WTC11 (cell line): ENCODE results near the gene APLN. TPM values are rescaled to one million over a fixed set of nuclear protein-coding genes. Genes with fewer than 3 reads are reported as not detected.

Experiments used
- ATAC-seq: fragments of 200-7000 bp; cut with Tn5 transposase; 2 replicates; pipeline ENCODE4 v1.10.0; 2021; ENCODE audit warnings: mild to moderate bottlenecking, moderate library complexity
- CTCF ChIA-PET: fragments of 300-600 bp; sonication (Branson Sonifier 250); formaldehyde crosslinking; loops from one replicate; lab custom pipeline; 2021; ENCODE audit warnings: antibody characterized with exemption; lab: Charles Lee
- POLR2A ChIA-PET: fragments of 350-600 bp; sonication (Branson Sonifier 250); formaldehyde crosslinking; loops from one replicate; lab custom pipeline; 2021; ENCODE audit warnings: antibody characterized with exemption; lab: Charles Lee
- DNase-seq: peaks from one replicate; pipeline ENCODE4 v3.0.0; 2021; ENCODE audit warnings: low spot score
- H3K27ac Mint-ChIP-seq: 2 replicates; pipeline ENCODE4 v1.8.0; 2021; ENCODE audit warnings: mixed read lengths
- H3K27me3 Mint-ChIP-seq: 2 replicates; pipeline ENCODE4 v1.8.0; 2021; ENCODE audit warnings: low read depth, mild to moderate bottlenecking, moderate library complexity, mixed read lengths
- H3K36me3 Mint-ChIP-seq: 2 replicates; pipeline ENCODE4 v1.8.0; 2021; ENCODE audit warnings: mixed read lengths
- H3K4me1 Mint-ChIP-seq: 2 replicates; pipeline ENCODE4 v1.8.0; 2022; ENCODE audit warnings: mixed read lengths
- H3K4me3 Mint-ChIP-seq: 2 replicates; pipeline ENCODE4 v1.8.0; 2021; ENCODE audit warnings: mild to moderate bottlenecking, moderate library complexity, mixed read lengths
- H3K9me3 Mint-ChIP-seq: 2 replicates; pipeline ENCODE4 v1.8.0; 2021; ENCODE audit warnings: mixed read lengths
- CBFB ChIP-seq: sonication (generic); formaldehyde crosslinking; IDR thresholded peaks from 2 replicates; pipeline ENCODE4 v1.8.1; 2022; ENCODE audit warnings: mild to moderate bottlenecking, low read depth, missing genetic modification reagents
- CREM ChIP-seq: sonication (generic); formaldehyde crosslinking; IDR thresholded peaks from 2 replicates; pipeline ENCODE4 v1.8.1; 2022; ENCODE audit warnings: mild to moderate bottlenecking, missing genetic modification reagents, moderate library complexity
- FOXJ3 ChIP-seq: sonication (generic); formaldehyde crosslinking; IDR thresholded peaks from 2 replicates; pipeline ENCODE4 v1.9.0; 2021; ENCODE audit warnings: missing genetic modification reagents, mild to moderate bottlenecking, borderline replicate concordance
- KAT7 ChIP-seq: sonication (generic); formaldehyde crosslinking; IDR thresholded peaks from 2 replicates; pipeline ENCODE4 v1.8.1; 2023; ENCODE audit warnings: missing genetic modification reagents, mild to moderate bottlenecking, borderline replicate concordance
- NFE2L1 ChIP-seq: sonication (generic); formaldehyde crosslinking; IDR thresholded peaks from 2 replicates; pipeline ENCODE4 v1.8.1; 2023; ENCODE audit warnings: missing genetic modification reagents
- OVOL2 ChIP-seq: fragments of 250-450 bp; sonication (Bioruptor Pico); IDR thresholded peaks from 2 replicates; pipeline ENCODE4 v1.9.0; 2021; ENCODE audit warnings: mild to moderate bottlenecking, borderline replicate concordance
- SMAD3 ChIP-seq: sonication (generic); formaldehyde crosslinking; IDR thresholded peaks from 2 replicates; pipeline ENCODE4 v1.8.0; 2022; ENCODE audit warnings: missing genetic modification reagents, mild to moderate bottlenecking, borderline replicate concordance
- SMAD4 ChIP-seq: sonication (generic); formaldehyde crosslinking; IDR thresholded peaks from 2 replicates; pipeline ENCODE4 v1.8.0; 2022; ENCODE audit warnings: mild to moderate bottlenecking, missing genetic modification reagents
- SOX15 ChIP-seq: fragments of 250-450 bp; sonication (Bioruptor Pico); IDR thresholded peaks from 2 replicates; pipeline ENCODE4 v1.9.0; 2021; ENCODE audit warnings: mild to moderate bottlenecking
- TCF7 ChIP-seq: sonication (generic); formaldehyde crosslinking; IDR thresholded peaks from 2 replicates; pipeline ENCODE4 v1.8.0; 2022; ENCODE audit warnings: mild to moderate bottlenecking, low read depth, missing genetic modification reagents, moderate library complexity
- ZBTB21 ChIP-seq: sonication (generic); formaldehyde crosslinking; IDR thresholded peaks from 2 replicates; pipeline ENCODE4 v1.8.1; 2023; ENCODE audit warnings: mild to moderate bottlenecking, missing genetic modification reagents, borderline replicate concordance
- ZNF121 ChIP-seq: sonication (generic); formaldehyde crosslinking; IDR thresholded peaks from 2 replicates; pipeline ENCODE4 v1.8.0; 2023; ENCODE audit warnings: missing genetic modification reagents
- total RNA-seq: library from RNA; stranded (reverse); gene quantifications from 3 replicates; pipeline ENCODE4 v1.2.3, GENCODE V29; 2021
- TF ChIP-seq, protein P1 (sequence below): sonication (generic); formaldehyde crosslinking; IDR thresholded peaks from 2 replicates; pipeline ENCODE4 v1.8.1; 2022; ENCODE audit warnings: low read depth, missing genetic modification reagents, borderline replicate concordance
- TF ChIP-seq, protein P2 (sequence below): sonication (generic); formaldehyde crosslinking; IDR thresholded peaks from 2 replicates; pipeline ENCODE4 v1.8.1; 2023; ENCODE audit warnings: mild to moderate bottlenecking, missing genetic modification reagents
- TF ChIP-seq, protein P3 (sequence below): sonication (generic); formaldehyde crosslinking; IDR thresholded peaks from 2 replicates; pipeline ENCODE4 v1.8.1; 2023; ENCODE audit warnings: mild to moderate bottlenecking, missing genetic modification reagents, moderate library complexity
- TF ChIP-seq, protein P4 (sequence below): fragments of 200-600 bp; IDR thresholded peaks from 2 replicates; pipeline ENCODE4 v1.8.0; 2022; ENCODE audit warnings: antibody characterized with exemption
- TF ChIP-seq, protein P5 (sequence below): fragments of 250-450 bp; sonication (Bioruptor Pico); IDR thresholded peaks from 2 replicates; pipeline ENCODE4 v2.1.2; 2022; ENCODE audit warnings: mild to moderate bottlenecking, moderate library complexity
- TF ChIP-seq, protein P6 (sequence below): fragments of 250-450 bp; sonication (Bioruptor Pico); conservative IDR thresholded peaks from 2 replicates; pipeline ENCODE4 v1.9.0; 2021; ENCODE audit warnings: mild to moderate bottlenecking

Gene APLN
- total RNA-seq, 1 experiment from 2014 or later: 4.2 TPM

DNA sequence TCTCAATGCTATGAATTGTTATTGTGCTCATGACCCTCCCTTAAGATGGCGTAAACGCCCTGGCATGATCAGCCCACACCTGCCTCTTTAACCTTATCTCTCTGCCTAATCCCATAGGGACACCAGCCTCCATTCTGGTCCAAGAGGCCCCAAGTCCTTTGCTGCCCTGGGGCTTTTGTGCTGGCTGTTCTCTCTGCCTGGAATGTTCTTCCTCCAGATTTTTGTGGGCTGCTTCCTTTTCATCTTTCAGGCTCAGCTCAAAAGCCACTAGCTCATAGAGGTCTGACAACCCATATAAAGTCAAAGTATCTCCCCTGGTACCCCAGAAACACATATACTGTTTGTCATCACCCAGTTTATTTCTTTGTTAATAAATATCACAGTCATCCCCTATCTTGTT lies 42.4 kb downstream of the APLN start:
- Mint-ChIP-seq H3K4me1 (peaks cover 3% of the 10 kb centered on the region; the same call in 1 of the 2 replicates), H3K4me3 (no peak overlapping the region), H3K9me3 (no peaks in the 10 kb centered on the region), H3K36me3 (no peaks in the 10 kb centered on the region)
- DNase-seq: no peak
- CTCF ChIA-PET: no interaction called here
- TF ChIP-seq, protein P1, sequence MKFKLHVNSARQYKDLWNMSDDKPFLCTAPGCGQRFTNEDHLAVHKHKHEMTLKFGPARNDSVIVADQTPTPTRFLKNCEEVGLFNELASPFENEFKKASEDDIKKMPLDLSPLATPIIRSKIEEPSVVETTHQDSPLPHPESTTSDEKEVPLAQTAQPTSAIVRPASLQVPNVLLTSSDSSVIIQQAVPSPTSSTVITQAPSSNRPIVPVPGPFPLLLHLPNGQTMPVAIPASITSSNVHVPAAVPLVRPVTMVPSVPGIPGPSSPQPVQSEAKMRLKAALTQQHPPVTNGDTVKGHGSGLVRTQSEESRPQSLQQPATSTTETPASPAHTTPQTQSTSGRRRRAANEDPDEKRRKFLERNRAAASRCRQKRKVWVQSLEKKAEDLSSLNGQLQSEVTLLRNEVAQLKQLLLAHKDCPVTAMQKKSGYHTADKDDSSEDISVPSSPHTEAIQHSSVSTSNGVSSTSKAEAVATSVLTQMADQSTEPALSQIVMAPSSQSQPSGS (CRISPR knock-in tag): no peak
- TF ChIP-seq NFE2L1 (CRISPR knock-in tag): no peak
- TF ChIP-seq, protein P2, sequence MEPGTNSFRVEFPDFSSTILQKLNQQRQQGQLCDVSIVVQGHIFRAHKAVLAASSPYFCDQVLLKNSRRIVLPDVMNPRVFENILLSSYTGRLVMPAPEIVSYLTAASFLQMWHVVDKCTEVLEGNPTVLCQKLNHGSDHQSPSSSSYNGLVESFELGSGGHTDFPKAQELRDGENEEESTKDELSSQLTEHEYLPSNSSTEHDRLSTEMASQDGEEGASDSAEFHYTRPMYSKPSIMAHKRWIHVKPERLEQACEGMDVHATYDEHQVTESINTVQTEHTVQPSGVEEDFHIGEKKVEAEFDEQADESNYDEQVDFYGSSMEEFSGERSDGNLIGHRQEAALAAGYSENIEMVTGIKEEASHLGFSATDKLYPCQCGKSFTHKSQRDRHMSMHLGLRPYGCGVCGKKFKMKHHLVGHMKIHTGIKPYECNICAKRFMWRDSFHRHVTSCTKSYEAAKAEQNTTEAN (CRISPR knock-in tag): no peak
- no peak for TF ChIP-seq SMAD3 (CRISPR knock-in tag)
- no peak for TF ChIP-seq ZNF121
- TF ChIP-seq KAT7: no peak
- TF ChIP-seq FOXJ3 (CRISPR knock-in tag): no peak
- TF ChIP-seq TCF7 (CRISPR knock-in tag): no peak
- no peak for TF ChIP-seq CBFB (CRISPR knock-in tag)
- no peak for TF ChIP-seq ZBTB21 (CRISPR knock-in tag)
- TF ChIP-seq, protein P3, sequence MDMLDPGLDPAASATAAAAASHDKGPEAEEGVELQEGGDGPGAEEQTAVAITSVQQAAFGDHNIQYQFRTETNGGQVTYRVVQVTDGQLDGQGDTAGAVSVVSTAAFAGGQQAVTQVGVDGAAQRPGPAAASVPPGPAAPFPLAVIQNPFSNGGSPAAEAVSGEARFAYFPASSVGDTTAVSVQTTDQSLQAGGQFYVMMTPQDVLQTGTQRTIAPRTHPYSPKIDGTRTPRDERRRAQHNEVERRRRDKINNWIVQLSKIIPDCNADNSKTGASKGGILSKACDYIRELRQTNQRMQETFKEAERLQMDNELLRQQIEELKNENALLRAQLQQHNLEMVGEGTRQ (CRISPR knock-in tag): no peak
- TF ChIP-seq, protein P4, sequence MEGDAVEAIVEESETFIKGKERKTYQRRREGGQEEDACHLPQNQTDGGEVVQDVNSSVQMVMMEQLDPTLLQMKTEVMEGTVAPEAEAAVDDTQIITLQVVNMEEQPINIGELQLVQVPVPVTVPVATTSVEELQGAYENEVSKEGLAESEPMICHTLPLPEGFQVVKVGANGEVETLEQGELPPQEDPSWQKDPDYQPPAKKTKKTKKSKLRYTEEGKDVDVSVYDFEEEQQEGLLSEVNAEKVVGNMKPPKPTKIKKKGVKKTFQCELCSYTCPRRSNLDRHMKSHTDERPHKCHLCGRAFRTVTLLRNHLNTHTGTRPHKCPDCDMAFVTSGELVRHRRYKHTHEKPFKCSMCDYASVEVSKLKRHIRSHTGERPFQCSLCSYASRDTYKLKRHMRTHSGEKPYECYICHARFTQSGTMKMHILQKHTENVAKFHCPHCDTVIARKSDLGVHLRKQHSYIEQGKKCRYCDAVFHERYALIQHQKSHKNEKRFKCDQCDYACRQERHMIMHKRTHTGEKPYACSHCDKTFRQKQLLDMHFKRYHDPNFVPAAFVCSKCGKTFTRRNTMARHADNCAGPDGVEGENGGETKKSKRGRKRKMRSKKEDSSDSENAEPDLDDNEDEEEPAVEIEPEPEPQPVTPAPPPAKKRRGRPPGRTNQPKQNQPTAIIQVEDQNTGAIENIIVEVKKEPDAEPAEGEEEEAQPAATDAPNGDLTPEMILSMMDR: no peak
- TF ChIP-seq OVOL2 (CRISPR knock-in tag): no peak
- no peak for TF ChIP-seq SOX15 (CRISPR knock-in tag)
- TF ChIP-seq CREM (CRISPR knock-in tag): no peak
- TF ChIP-seq, protein P5, sequence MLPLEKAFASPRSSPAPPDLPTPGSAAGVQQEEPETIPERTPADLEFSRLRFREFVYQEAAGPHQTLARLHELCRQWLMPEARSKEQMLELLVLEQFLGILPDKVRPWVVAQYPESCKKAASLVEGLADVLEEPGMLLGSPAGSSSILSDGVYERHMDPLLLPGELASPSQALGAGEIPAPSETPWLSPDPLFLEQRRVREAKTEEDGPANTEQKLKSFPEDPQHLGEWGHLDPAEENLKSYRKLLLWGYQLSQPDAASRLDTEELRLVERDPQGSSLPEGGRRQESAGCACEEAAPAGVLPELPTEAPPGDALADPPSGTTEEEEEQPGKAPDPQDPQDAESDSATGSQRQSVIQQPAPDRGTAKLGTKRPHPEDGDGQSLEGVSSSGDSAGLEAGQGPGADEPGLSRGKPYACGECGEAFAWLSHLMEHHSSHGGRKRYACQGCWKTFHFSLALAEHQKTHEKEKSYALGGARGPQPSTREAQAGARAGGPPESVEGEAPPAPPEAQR: no peak
- TF ChIP-seq SMAD4 (CRISPR knock-in tag): no peak
- TF ChIP-seq, protein P6, sequence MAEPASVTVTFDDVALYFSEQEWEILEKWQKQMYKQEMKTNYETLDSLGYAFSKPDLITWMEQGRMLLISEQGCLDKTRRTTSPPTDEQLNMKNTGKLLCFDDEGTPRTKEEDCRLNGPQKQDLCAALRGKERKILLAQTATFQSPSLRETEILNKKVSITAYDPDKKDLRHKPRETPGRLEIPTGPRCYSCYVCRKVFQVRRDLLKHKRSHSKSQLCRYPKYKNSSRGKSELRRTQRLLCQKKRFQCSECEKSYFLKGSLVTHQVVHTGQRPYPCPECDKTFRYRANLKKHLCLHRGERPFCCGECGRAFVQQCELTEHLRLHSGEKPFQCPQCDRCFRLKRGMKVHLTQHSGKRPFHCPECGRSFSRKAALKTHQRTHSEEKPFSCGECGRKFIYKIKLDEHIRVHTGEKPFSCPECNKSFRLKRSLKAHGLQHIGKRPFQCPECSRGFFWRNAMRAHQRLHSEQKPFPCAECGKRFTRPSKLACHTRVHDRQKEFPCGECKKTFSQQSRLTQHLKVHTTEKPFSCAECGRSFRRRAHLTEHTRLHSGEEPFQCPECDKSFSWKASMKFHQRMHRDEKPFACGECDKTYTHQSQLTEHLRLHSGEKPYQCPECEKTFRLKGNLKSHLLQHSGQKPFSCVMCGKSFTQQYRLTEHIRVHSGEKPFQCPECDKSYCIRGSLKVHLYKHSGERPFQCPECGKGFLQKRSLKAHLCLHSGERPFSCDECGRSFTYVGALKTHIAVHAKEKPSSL: no peak
- TF ChIP-seq, all 79 proteins: peak for 0
- no peak for ATAC-seq
- Mint-ChIP-seq H3K27me3 (0 out of 2 replicates have a peak, but pooled peaks cover 2% of the 10 kb centered on the region), H3K27ac (no peak overlapping the region)
- POLR2A ChIA-PET: no interaction called here
